Peyer's patch (tissue), 4 donors: ENCODE measurements around the gene MPPED1.

ENCODE experiments used
- CTCF ChIP-seq, 6 experiments: fragments of 450-650 bp in 4 of 6; fragments of 200-600 bp in 2 of 6; sonication (generic) in 1 of 6; IDR thresholded peaks; one replicate each; pipeline ENCODE4 v1.5.1; 2017 to 2019; ENCODE audit warnings: antibody characterized with exemption in 6 of 6, mild to moderate bottlenecking in 3 of 6, moderate library complexity in 1 of 6
- POLR2A ChIP-seq, 2 donors: fragments of 450-650 bp; IDR thresholded peaks; one replicate each; pipeline ENCODE4 v1.5.1; 2017; ENCODE audit warnings: antibody characterized with exemption in 2 of 2, mild to moderate bottlenecking in 2 of 2, moderate library complexity in 2 of 2

- no peak for TF ChIP-seq CTCF (IDR thresholded peaks at IDR 0.05)
- no peak for TF ChIP-seq POLR2A (IDR thresholded peaks at IDR 0.05)
Measured at GRCh38 chr22:43488937-43489336, 77.1 kb downstream of the MPPED1 start.
